GM12878 (cell line): Measurements from ENCODE around the gene STXBP3. TPM values are rescaled to one million over a fixed set of nuclear protein-coding genes. Genes with fewer than 3 reads are reported as not detected.

Experiments used
- BACH1 ChIP-seq: fragments of 450-650 bp; IDR thresholded peaks from 2 replicates; pipeline ENCODE4 v1.6.1; 2017; ENCODE audit warnings: mild to moderate bottlenecking, borderline replicate concordance
- BCL11A ChIP-seq: IDR thresholded peaks from 2 replicates; pipeline ENCODE4 v1.6.1; 2011; ENCODE audit warnings: low read depth, low read length
- CBX5 ChIP-seq: sonication (generic); IDR thresholded peaks from 2 replicates; pipeline ENCODE4 v1.6.1; 2016; ENCODE audit warnings: low read depth, moderate library complexity, mild to moderate bottlenecking, inconsistent platforms
- CUX1 ChIP-seq: IDR thresholded peaks from 2 replicates; pipeline ENCODE4 v1.6.1; 2012; ENCODE audit warnings: improper control_type of control experiment, low read depth, low read length; ENCODE audit not compliant: insufficient replicate concordance
- E2F8 ChIP-seq: fragments of 450-650 bp; IDR thresholded peaks from 2 replicates; pipeline ENCODE4 v1.6.1; 2018; ENCODE audit warnings: mild to moderate bottlenecking, low read depth, moderate library complexity; ENCODE audit not compliant: partially characterized antibody
- FOXK2 ChIP-seq: fragments of 450-650 bp; IDR thresholded peaks from 2 replicates; pipeline ENCODE4 v1.6.1; 2017; ENCODE audit warnings: mild to moderate bottlenecking, moderate library complexity
- FOXM1 ChIP-seq: IDR thresholded peaks from 2 replicates; pipeline ENCODE4 v1.6.1; 2012; ENCODE audit warnings: low read depth, mild to moderate bottlenecking, inconsistent platforms, low read length, moderate library complexity
- IRF4 ChIP-seq: IDR thresholded peaks from 2 replicates; pipeline ENCODE4 v1.6.1; 2011; ENCODE audit warnings: low read depth, low read length
- MTA2 ChIP-seq: fragments of 450-650 bp; IDR thresholded peaks from 2 replicates; pipeline ENCODE4 v1.6.1; 2016; ENCODE audit warnings: low read depth, mild to moderate bottlenecking, moderate library complexity
- NR2F1 ChIP-seq: fragments of 450-650 bp; conservative IDR thresholded peaks from 2 replicates; pipeline ENCODE4 v1.6.1; 2017; ENCODE audit warnings: mild to moderate bottlenecking
- PML ChIP-seq: IDR thresholded peaks from 2 replicates; pipeline ENCODE4 v1.6.1; 2012; ENCODE audit warnings: low read length, inconsistent platforms
- RB1 ChIP-seq: fragments of 450-650 bp; formaldehyde crosslinking; IDR thresholded peaks from 2 replicates; pipeline ENCODE4 v1.6.1; 2017; ENCODE audit warnings: mild to moderate bottlenecking, borderline replicate concordance
- RELA ChIP-seq: fragments of 450-650 bp; IDR thresholded peaks from 2 replicates; pipeline ENCODE4 v1.8.0; 2014; ENCODE audit warnings: borderline replicate concordance; ENCODE audit not compliant: partially characterized antibody
- REST ChIP-seq: IDR thresholded peaks from 2 replicates; pipeline ENCODE4 v1.6.1; 2012; ENCODE audit warnings: mild to moderate bottlenecking, low read depth, low read length
- SMAD1 ChIP-seq: fragments of 450-650 bp; IDR thresholded peaks from 2 replicates; pipeline ENCODE4 v1.6.1; 2018; ENCODE audit warnings: mild to moderate bottlenecking, low read depth; ENCODE audit not compliant: partially characterized antibody
- SUZ12 ChIP-seq: fragments of 200-600 bp; sonication (generic); IDR thresholded peaks from one replicate; pipeline ENCODE4 v1.6.1; 2018; ENCODE audit warnings: antibody characterized with exemption, mild to moderate bottlenecking; ENCODE audit not compliant: unreplicated experiment
- TBL1XR1 ChIP-seq: IDR thresholded peaks from 2 replicates; pipeline ENCODE4 v1.6.1; 2012; ENCODE audit warnings: low read depth, low read length, improper control_type of control experiment
- TCF12 ChIP-seq: IDR thresholded peaks from 2 replicates; pipeline ENCODE4 v1.6.1; 2011; ENCODE audit warnings: low read depth, mild to moderate bottlenecking, low read length
- ZNF217 ChIP-seq: fragments of 450-650 bp; IDR thresholded peaks from 2 replicates; pipeline ENCODE4 v1.6.1; 2017; ENCODE audit warnings: antibody characterized with exemption, mild to moderate bottlenecking
- polyA plus RNA-seq, 11 experiments: library from polyadenylated mRNA; depleted of rRNA in 4 of 11; unstranded in 6 of 11; stranded (reverse) in 5 of 11; fragments of >200 nt; fragmentation: Nextera tagmentation in 4 of 11; fragmentation: Illumina TruSeq in 1 of 11; extraction: Ambion mirVana in 4 of 11; extraction: Trizol in 1 of 11; gene quantifications; 1 replicate in 1 of 11; 2 replicates in 10 of 11; pipeline versions ENCODE4 v1.2.1 to v1.2.3, GENCODE V29; 2011 to 2016; ENCODE audit warnings: inconsistent platforms in 2 of 11, missing spikeins in 2 of 11, low read depth in 1 of 11
- total RNA-seq, 4 experiments: library from RNA; depleted of rRNA in 3 of 4; stranded (reverse); fragments of >200 nt in 3 of 4; fragmentation: Illumina TruSeq in 1 of 4; extraction: Trizol in 1 of 4; gene quantifications; 2 replicates each; pipeline versions ENCODE4 v1.2.1 to v1.2.3, GENCODE V29; 2013 to 2021

The STXBP3 gene
- total and polyA plus RNA-seq, 10 of the 15 experiments (the other 5 are each of a cell fraction or from before 2014, with no cell fraction given) = 19.6 to 35.1 (median 27.3) TPM

GRCh38 chr1:108746382-108747170 lies at the start of gene STXBP3 (continued):
- TF ChIP-seq REST = no peak
- TF ChIP-seq PML = peak; percentile 94
- TF ChIP-seq IRF4 = peak; percentile 20; the same call in 1 of the 2 replicates
- no peak for TF ChIP-seq NR2F1
- TF ChIP-seq BACH1 = peak; percentile 46; the same call in 1 of the 2 replicates
- peak; percentile 95 for TF ChIP-seq RELA
- no peak for TF ChIP-seq TBL1XR1
- TF ChIP-seq E2F8 = no peak
- no peak for TF ChIP-seq SUZ12
- no peak for TF ChIP-seq CUX1
- TF ChIP-seq CBX5 = no peak
- peak; percentile 79 for TF ChIP-seq SMAD1
- TF ChIP-seq ZNF217 = no peak; the same call in 1 of the 2 replicates
- TF ChIP-seq BCL11A = no peak
- no peak for TF ChIP-seq FOXK2
- TF ChIP-seq RB1 = peak; percentile 64; the same call in 1 of the 2 replicates
- TF ChIP-seq FOXM1 = peak; percentile 34; the same call in 1 of the 2 replicates
- 0 out of 2 replicates have a peak, but pooled peaks have one; percentile 36 for TF ChIP-seq MTA2
- TF ChIP-seq TCF12 = peak; percentile 64
